Subcutaneous adipose tissue (tissue), 4 donors: Measurements from ENCODE around the gene MED29. TPM values are rescaled to one million over a fixed set of nuclear protein-coding genes. Genes with fewer than 3 reads are reported as not detected.

Source experiments
- total RNA-seq, 4 donors: library from RNA; depleted of rRNA; stranded (reverse); fragments of >200 nt; gene quantifications; one replicate each; pipeline ENCODE4 v1.1.0, GENCODE V29; 2016
- TF ChIP-seq, protein P1 (sequence below): fragments of 450-650 bp; IDR thresholded peaks from one replicate; pipeline ENCODE4 v1.5.1; 2016; ENCODE audit warnings: low read depth, mild to moderate bottlenecking, control low read depth, antibody characterized with exemption, moderate library complexity

MED29 gene
- total RNA-seq, 4 donors from 2014 or later = 23.1 to 28.9 (median 26.4) TPM

DNA sequence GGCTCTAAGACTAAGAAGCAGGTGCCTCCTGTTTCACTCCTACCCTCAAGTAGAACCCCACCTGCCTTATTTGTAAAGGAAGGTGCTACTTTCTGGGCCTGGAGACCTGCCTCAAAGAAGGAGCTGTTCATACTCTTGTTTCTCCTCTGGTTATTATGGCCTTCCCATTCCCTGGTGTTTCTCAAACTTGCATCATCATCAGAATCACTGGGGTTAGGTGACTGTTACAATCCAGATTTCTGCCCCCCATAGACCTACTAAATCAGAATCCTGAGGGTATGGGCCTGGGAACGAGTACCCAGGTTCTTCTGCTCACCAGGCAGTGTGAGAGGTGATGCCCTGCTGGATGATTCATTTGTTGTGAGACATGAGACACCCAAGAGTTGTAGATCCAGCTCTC, 30.6 kb upstream of the MED29 start:
- TF ChIP-seq, protein P1, sequence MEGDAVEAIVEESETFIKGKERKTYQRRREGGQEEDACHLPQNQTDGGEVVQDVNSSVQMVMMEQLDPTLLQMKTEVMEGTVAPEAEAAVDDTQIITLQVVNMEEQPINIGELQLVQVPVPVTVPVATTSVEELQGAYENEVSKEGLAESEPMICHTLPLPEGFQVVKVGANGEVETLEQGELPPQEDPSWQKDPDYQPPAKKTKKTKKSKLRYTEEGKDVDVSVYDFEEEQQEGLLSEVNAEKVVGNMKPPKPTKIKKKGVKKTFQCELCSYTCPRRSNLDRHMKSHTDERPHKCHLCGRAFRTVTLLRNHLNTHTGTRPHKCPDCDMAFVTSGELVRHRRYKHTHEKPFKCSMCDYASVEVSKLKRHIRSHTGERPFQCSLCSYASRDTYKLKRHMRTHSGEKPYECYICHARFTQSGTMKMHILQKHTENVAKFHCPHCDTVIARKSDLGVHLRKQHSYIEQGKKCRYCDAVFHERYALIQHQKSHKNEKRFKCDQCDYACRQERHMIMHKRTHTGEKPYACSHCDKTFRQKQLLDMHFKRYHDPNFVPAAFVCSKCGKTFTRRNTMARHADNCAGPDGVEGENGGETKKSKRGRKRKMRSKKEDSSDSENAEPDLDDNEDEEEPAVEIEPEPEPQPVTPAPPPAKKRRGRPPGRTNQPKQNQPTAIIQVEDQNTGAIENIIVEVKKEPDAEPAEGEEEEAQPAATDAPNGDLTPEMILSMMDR = no peak

DNA sequence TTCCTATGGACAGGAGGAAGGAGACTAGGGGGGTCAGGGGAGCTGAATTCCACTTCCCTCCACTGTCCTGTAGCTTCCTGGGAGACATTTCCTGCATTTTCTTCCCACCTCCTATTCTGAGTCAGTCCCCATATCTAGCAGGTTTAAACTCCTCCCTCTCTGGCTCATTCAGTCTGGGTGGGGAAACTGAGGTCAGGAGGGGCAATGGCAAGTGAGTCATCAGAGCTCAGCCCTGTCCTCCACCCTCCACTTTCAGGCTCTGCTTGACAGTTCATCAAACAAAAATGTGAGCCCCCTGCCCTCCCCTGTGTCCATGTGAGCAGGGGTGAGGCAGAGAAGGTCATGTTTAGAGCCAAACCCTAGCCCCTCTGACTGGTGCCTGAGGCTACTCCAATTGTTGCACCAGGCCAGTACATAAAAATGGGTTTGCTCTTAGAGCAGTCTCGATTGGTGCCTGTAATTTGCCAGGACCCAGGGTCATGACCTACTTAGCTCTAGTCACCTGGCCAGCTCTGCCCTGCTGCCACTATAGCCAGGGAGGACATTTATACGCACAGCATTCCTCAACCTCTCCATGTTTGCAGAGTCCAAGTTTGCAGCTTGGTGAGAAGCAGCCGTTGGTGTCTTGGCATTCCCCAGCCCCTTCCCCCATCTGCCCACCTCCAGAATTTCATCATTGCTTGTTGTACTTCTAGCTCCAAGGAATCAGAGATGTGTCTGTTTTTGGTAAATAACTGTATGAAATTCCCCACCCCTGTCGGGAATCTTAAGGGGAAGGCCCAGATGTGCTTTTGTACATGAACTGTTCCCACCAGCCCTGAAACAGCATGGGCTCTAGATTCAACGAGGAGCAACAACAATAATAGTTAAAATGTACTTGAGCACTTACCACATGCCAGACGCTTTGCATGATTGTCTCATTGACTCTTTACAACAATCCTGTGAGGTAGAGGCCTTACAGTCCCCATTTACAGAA, 28.2 kb upstream of the MED29 start:
- TF ChIP-seq, protein P1 = no peak

DNA sequence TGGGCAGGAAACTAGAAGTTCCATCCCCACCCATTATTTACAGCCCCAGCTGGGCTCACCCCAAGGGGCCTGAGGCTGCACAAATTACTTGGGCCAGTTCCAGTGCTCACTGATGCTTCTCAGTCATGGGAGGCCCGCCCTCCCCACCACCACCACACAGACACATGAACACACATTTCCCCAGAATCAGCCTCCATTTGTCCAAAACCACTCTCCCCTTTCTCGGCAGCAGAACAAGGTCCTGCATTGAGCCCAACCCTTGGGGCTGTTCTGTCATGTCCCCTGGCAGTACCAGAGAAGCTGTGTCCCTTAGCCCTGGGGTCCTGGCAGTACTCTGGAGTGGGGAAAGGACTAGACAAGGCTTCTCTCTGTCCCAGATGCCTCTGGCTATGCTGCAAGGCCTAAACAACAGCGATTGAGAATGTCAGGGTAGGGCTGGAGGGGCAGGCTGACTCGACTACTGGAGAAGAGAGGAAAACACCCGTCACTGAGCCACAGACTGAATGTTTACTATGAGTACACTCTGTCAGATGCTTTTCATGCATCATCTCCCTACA, 27.2 kb upstream of the MED29 start:
- TF ChIP-seq, protein P1 = no peak

DNA sequence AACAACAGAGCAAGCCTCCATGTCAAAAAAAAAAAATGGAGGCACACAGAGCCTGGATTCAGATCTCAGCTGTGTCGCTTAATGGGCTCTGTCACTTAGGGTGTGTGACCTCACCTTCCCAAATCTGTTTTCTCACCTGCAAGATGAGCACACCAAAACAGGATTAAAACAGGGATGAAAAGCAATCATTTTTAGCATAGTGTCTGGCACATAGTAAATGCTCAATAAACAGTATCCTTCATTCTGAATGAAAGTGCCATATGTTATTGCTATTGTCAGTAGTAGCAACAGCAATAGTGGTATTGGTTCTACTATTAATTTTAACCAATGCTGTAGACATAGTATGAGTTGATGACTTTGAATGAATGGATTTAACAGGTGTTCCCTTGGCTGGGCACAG, 25.6 kb upstream of the MED29 start:
- TF ChIP-seq, protein P1 = no peak

DNA sequence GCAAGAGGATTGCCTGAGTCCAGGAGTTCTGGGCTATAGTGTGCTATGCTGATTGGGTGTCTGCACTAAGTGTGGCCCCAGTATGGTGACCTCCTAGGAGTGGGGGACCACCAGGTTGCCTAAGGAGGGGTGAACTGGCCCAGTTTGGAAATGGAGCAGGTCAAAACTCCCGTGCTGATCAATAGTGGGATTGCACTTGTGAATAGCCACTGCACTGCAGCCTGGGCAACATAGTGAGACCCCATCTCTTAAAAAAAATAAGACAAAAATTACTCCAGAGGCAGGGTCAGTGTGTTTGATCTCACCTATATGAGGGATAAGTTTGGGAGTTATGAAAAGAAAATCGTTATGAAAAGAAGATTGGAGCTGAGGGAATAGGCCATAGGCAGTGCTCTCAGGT, 22.0 kb upstream of the MED29 start:
- TF ChIP-seq, protein P1 = no peak

DNA sequence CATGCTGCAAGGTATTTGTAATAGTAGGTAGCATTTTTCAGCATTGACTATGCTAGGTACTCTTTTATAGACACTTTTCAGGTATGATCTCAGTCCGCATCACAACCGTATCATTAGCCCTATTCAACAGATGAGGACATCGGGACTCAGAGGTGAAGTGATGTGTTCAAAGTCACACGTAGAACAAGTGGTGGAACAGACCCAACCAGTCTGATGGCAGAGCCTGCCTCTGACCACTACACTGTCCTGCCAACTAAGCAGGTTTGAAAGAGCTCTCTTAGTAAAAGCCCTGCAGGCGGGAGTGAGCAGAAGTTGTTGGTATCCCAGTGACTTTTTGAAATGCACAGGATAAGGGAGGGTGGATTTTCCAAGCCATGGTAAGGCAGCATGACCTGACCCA, 20.4 kb upstream of the MED29 start:
- TF ChIP-seq, protein P1 = no peak

DNA sequence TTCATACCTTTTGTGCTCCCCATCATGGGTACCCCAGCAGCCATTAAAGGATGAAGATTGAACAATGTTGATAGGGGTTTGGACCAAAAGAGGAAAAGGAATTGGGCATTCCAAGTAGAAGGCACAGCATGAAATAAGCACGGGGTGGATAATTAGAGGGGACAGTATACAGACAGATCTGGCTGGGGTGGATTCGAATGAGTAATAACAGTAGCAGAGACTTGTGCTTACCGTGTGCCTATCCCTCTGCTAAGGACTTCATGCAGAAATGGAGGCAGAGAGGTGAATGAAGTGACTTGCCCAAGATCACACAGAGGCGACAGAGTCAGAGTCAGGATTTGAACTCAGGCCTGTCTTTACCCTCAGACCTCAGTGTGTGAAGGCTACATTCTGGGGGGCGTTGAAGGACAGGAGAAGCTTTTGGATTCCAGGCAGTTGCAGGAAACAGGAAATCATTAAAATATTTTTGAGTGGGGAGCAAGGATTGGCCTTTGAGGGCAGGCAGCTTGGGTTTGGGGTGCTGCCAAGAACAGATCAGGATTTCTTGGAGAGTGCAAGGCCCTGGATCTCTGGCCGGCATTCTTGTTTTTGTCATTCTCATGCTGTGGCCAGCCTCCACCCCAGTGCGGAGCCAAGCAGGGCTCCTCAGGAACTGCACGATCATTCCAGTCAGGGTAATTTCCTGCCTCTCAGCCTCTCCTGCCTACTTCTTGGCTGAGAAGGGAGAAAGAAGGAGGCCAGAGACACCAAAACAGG, 19.0 kb upstream of the MED29 start:
- TF ChIP-seq, protein P1 = no peak
